Nucleus accumbens (tissue), 56 donors: ENCODE results near the gene SUSD6.
A peak's percentile ranks its signal among the peaks of the same experiment; 100 is the strongest.
"Not testable (repeated sequence)": the region's sequence is repeated elsewhere in the genome, so short reads cannot be mapped to it uniquely, and the experiment has no call there.

Source experiments
- DNase-seq, 56 donors: peaks; one replicate each; lab custom pipeline; 2025; lab: John Stamatoyannopoulos, UW

Gene SUSD6

DNA sequence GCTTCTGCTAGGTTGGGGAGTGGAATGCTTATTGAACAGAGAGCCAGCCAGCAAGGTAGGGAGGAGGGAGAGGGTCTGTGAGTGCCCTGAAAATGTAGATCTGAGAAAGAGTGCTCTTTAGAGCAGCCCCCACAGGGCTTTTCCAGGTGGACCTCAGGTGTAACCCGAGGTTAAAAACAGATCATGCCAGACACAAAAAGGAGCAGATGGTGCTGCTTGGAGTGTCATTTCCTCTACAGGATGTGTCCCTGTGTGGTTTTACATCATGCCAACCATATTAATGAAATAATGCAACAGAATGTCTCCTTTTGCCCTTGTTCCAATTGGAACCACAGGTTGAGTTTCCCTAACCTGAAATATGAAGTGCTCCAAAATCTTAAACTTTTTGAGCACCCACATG lies 6.4 kb downstream of the SUSD6 start:
- DNase-seq = no peak

DNA sequence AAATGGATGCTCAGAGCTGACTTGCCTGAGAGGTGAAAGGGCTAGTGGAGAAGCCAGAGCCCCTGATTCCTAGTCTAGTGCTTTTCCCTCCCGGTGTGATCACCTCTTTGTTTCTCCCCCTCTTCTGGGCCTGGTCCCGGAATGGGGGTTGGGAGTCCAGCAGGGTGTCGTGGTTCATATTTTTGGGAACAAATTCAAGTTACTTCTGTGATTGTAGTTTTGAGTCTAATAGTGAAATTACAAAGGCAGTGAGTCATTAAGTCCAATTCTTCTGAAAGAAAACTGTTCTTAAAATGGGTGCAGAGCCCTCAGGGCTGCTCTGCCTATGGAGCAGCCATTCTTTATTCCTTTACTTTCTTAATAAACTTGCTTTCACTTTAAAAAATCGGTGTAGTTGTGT lies 7.6 kb downstream of the SUSD6 start:
- DNase-seq = no peak

DNA sequence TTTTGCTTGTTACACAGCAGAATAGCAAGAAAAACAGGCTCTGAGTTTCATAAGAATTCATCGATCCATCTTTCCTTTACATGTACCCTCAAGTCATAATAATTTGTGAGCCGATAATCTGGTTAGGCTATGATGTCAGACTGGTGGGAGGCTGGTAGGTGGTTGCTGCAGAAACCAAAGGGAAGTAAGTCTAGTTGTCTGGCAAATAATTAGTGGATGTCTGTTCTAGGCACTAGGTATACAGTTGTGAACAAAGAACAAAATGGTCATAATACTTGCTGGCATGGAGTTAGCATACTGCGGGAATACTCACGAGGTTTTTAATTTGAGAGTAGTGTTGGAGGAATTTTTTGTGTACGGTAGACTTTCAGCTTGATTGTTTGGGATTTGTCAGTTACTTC lies 8.8 kb downstream of the SUSD6 start:
- no peak for DNase-seq

DNA sequence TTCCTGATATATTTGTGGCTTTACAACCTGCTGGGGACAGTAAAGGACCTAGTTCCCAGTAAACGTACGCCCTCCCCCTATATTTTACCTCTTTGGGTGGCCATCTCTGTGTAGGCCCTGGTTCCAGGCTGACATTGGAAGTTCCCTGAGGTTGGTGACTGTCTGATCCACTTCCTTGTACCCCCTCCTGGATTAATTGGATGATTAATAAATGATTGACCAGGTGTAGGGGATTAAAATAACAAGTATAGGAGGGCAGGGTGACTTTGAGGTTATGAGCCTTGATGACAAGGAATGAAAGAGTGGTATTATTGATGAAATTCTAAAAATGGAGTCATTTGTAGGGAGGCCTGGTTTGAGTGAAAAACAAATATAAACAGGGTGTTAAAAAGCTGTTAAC lies 9.6 kb downstream of the SUSD6 start:
- DNase-seq = no peak

DNA sequence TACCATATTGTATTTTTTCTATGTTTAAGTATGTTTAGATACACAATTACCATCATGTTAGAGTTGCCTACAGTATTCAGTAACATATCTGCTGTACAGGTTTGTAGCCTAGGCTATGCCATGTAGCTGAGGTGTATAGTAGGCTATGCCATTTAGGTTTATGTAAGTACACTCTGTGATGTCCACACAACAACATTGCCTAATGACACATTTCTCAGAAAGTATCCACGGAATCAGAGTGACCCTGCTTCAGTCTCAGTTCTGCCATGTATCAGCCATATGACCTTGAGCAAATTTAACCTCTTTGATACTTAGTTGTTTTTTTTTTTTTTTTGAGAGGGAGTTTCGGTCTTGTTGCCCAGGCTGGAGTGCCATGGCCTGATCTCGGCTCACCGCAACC lies 12.7 kb downstream of the SUSD6 start:
- no peak for DNase-seq

DNA sequence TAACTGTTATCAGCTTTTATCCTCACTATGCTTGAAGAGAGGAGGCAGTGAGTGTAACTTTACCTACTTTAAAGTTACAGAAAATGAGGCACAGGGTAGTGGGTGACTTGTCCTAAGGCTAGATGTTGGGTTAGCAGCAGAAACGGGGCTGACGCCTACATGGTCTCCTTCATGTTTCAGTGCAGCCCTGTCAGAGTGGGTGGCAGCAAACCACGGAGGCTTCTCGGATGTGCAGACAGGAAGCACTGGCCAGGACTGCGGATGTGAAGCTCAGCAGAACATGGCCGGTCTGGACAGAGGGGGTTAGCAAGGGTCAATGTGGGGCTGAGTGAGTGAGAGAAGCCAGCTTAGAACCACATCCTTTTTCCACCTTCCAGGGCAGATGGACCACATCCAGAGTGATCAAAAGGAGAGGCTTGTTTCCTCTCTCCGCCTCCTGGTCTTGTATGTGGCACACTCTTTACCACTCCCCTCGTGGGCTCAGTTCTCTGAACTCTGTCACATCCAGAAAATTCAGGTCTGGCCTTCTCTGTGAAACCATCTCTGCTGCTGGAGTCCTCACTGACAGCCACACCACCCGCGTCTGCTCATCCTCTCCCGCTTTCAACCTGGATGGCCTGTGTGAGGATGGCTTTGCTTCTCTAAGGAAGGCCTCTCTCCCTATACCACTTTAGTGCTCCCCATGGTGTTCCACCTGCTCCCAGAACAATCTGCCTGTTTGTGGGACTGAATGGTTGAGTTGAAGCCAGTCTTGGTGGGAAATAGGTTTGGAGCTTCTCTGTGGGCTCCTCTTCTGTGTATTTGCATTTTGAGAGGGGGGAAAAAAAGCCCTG lies 14.1 kb downstream of the SUSD6 start:
- peak in 30 of 56 donors; percentile 3 to 56 (median 24) for DNase-seq

DNA sequence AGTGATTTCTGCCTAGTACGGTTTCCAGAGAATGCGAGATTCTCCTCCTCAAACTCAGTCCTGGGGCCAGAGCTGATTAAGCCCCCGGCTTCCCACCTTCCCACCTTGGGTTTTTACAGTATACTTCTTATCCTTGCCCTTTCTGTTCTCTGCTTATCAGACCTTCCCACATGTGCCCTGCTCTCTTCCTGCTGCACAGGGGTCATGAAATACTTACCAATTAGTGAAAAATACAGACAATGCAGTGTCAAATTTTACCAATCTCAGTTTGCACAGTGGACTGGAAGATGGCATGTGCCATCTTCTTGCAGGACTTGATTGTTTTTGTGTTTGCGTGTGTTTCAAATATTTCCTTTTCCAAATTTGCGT lies 14.7 kb downstream of the SUSD6 start:
- DNase-seq = no peak

DNA sequence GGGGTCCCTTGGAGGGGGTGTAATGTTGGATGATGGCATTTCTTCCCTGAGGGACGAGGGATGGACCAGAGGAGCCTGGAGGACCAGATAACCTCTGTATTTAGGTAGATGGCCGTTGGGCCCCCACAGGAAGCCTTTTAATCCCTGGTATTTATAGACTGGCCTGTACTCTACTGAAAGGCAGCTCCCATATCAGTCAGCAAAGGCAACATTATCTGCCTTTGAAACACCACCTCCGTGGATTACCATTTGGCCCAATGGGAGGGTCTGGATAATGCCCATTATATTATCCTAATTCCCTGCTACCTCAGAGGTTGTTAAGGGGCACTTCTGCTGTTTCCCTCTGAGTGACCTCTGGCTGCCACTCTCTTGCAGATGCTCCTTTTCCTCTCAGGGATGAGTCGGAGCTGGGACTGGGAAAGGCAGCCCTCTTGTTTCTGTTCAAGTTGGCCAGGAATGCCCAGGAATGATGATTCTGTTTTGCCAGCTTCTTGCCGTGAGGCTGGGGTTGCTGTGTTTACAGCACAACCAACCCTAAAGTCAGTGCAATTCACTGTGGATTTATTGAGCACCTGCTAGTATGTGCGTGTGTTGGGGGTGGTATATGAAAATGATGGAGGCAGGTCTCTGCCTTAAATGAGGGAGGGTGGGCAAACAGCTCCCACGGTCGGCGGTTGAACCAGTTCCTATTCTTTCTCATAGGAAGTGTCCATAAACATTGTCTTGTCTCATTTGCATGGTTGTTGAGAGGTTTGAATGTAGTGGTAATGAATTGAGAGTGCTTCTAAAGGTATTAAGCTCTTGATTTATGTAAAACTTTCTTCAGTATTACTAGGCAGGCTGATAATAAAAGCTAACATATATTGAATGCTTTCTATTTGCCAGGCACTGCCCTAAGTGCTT lies 18.1 kb downstream of the SUSD6 start:
- DNase-seq = no peak

DNA sequence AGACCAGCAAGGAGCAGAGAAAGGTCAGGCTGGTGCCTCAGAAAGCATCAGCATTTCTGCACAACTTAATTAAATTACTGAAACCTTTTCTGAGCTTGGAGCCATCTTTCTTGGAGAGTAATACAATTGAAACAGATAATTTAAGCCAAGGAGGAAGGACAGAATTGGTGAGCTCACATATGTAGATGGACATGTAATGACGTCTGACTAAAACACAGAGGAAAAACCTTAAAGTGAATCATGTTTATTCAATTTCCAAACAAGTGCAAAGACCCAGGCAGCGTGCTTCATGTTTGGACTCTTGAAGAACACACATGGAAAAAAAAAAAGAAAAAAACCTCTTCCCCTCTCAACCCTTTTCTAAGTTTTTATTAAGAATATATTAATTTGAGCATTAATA lies 19.0 kb downstream of the SUSD6 start:
- no peak for DNase-seq

DNA sequence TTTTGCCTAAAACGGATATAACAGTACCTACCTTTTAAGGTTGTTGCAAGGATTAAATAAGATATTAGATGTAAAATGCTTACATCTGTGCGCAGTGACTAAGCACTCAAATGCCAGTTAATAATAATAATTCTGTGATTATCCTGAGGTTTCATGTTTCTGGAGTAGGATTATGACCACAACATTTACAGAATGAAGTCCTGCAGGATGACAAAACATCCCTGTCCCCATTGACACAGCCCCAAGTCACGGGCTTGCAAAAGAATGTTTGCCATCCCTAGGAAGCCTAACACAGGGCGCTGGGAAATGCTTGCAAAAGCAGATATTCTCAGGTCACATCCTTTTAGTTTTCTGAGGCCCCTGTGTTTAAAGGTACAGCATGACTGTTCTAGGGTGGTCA lies 20.1 kb downstream of the SUSD6 start:
- DNase-seq = no peak

DNA sequence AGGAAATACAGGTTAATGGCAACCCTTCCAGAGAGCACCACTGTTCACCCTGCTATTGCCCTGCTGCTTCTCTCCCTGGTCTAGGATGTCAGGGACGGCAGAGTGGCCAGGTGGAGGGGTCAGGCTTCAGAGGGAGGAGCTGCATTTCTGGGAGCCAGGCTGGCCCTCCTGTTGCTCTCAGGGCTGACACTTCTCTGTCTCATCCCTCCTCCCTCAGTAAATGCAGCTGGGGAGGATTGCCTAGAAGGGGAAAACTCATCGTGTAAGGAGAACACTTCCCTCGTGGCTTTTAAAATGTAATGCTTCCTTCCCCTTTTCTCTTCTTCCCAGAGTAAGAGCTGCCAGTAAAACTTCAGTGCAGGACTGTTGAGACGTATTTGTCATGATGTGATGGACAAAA lies 20.8 kb downstream of the SUSD6 start:
- DNase-seq = no peak

DNA sequence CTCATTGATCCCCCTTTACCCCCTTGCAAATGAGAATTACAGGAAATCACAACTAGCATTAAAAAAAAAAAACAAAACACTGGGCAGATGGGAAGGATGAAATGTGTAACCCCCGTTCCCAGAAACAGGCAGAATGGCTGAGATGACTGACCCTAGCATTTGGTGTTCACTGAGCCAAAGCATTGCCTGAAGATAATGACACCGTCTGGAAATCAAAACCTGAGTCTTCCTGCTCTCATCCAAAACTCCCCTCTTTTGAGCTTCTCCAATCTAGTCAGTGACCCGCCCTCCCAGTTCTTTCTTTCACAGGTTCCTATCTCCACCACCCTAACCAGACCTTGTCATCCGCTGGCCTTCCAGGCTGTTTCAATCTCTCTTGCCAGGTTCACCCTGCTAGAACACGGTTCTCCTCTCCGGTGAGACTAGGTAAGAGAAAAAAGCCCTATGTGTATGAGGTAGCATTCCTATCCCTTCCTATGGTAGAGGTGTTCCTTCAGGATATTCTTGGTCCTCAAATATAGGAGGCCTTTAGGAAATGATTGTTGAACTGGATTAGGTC lies 21.3 kb downstream of the SUSD6 start:
- DNase-seq = no peak

DNA sequence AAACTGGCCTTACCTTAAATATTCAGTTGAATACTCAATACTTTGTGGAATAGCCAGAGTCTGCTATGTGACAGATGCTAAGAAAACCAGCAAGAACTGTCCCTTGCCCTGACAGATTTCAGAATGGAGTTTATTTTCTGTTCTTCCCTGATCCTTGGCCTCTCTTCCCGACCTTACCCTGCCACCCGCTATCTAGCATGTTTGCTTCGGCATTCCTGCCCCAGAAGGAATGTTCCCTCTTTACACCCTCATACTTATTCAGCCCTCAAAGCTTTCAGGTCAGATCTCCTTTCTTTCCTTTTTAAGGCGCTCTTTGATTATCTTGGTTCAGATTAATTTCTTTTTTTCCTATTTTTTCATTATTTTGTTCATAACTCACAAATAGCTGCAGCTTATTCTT lies 21.8 kb downstream of the SUSD6 start:
- no peak for DNase-seq

DNA sequence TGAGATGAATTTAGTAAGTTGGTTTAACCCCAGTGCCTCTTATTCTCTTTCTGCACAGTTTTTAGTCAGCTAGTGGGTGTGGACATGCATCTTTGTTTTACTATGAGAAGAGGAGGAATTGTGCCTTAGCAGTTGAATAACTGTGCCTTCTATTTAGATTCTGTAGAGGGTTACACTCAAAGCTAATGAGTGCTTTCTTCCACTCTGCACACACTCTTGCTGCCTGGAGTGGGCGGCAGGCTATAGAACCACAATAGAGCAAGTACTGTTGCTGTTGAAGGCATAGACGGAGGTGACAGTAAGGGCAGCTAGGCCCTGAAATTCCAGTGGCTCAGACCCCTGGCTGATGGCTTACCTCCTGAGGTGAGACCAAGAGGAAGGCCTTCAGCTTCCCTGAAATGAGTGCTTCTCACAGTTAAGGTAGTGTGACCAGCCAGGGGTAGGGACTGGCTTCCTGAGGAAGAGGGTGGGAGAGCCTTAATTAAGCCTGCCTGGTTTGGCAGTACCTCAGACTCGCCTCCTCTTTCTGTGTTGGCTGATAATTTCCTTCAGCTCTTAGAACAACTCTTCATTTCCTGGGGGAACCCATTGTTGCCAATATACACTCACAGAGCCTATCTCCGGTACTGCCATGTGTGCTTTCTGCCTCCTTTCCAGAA lies 24.7 kb downstream of the SUSD6 start:
- no peak for DNase-seq

DNA sequence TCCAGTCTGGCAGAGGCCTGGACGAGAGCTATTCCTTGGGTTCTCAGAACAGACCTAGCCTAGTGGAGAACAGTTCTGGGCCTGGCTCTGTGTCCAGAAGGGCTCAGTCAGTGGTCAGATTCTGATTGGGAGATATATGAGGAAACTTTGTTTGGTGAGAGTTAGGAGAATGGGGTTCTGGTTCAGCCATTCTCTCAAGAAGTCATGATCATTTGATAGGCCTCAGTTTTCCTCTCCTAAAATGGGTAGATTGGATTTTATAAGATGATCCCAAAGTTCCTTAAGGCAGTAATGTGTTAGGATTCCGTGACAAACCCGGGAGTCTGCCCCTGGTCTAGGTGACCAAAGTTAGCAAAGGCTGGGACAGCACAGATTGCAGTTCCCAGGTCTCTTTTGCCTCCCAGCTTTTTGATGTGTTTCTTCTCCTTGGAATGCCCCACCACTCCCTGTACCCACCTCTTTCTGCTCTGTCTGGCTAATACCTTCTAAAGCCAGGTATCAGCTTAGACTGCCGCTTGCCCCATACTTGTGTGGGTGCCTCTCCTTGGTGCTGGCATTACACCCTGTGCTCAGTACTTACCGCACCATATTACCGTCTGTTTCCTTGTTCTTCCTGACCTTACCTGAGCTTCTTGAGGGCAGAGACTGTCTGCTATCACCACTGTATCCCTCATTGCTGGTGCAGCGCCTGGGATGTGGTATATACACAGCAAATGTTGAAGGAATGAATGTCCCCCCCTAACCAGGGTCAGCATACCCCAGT lies 25.5 kb downstream of the SUSD6 start:
- DNase-seq = no peak

DNA sequence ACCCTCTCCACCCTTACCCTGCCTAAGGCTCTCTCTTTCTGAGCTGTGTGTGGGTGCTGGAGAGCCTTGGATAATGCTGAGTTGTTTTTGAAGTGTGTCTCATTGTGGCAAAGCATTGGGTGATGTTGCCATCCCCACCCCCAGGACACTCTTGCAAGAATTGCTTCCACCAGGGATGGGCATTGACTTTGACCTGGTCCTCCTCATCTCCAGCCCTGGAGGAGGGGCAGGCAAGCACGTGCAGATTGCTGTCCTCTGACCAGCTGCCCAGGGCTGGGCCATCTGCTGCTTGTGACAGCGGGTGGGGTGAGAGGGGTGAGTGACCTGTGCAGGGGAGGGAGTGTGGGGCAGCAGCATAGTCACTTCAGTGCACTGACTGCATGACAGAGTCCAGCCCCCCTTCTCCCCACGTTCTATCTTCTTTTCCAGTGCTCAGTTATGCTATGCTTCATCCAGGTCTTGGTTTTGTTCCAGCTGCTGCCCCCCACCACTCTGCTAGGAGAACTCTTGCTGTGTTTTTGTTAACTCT lies 26.2 kb downstream of the SUSD6 start:
- peak in 4 of 56 donors; percentile 7 to 40 (median 18) for DNase-seq

DNA sequence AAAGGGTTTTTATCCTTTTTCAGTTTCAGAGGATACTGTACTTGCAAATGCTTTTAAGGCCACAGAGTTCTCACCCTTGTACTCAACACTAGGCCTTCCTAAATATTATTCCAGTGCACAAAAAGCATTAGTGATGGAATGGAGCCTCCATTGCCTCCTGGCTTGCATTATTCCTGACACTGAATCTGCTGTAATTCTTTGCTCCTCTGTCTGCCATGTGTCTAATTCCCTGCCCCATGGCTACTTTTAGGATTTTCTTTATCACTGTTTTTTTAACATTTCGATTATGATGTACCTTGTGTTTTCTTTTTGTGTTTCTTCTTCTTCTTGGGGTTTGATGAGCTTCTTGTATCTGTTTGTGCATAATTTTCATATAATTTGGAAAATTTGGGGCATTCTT lies 29.5 kb downstream of the SUSD6 start:
- DNase-seq = no peak

DNA sequence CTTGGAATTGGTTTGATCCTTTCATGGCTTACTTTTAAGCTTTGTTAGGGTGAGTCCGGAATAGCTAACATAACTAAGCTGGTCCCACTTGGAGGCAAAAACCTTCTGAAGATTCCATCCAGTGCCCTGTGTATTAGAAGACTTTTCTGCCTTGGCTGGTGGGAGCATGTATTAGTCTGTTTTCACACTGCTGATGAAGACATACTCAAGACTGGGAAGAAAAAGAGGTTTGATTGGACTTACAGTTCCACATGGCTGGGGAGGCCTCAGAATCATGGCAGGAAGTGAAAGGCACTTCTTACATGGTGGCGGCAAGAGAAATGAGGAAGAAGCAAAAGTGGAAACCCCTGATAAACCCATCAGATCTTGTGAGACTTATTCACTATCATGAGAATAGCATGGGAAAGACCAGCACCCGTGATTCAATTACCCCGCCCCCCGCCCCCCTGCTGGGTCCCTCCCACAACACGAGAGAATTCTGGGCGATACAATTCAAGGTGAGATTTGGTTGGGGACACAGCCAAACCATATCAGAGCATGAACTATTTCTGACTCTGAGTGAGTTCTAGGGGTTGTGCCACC lies 30.9 kb downstream of the SUSD6 start:
- not testable (repeated sequence) for DNase-seq

DNA sequence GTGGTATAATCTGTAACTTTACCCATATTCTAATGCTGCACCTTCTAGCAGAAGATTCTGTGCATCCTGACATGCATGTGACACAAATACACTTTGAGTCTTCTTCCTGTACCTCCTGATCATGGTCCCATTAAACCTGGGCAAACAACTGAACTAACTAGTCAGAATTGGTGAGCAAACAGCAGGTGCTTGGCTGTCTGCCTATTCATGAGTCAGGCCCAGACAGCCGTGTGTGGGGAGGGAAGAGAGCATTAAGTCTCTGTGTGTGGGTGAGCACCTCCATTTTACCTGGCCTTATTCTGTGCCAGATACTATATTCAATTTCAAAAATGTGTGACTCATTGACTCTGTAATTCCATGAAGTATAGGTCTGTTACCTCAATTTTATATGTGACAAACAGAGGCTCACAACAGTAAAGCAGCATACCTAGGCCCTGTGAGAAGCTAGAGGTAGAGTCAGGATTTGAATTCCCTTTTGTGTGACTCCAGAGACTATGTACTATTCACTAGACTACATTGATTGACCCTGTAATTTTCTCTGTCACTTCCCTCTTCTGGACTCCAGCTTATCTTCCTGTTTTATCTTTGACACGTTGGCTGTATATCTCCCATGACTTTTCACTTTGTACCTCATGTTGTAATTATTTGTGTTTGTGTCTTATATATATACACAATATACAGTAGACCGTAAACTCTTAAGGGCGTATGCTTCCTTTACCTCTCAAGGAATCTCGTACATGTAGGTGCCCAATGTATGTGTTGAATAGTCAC lies 32.2 kb downstream of the SUSD6 start:
- DNase-seq = peak in 31 of 56 donors; percentile 5 to 73 (median 33)
